Stimulated activated CD8-positive, alpha-beta memory T cell treated with anti-CD3 and anti-CD28 coated beads, Interleukin-15, amount 100 ng/mL, for 48 hours (primary cell): ENCODE measurements around the gene TMEM217.

Source experiments
- DNase-seq, 2 donors: peaks; one replicate each; pipeline ENCODE4 v3.0.0-alpha.2; 2020; ENCODE audit warnings: low read depth in 2 of 2

TMEM217 gene

DNA sequence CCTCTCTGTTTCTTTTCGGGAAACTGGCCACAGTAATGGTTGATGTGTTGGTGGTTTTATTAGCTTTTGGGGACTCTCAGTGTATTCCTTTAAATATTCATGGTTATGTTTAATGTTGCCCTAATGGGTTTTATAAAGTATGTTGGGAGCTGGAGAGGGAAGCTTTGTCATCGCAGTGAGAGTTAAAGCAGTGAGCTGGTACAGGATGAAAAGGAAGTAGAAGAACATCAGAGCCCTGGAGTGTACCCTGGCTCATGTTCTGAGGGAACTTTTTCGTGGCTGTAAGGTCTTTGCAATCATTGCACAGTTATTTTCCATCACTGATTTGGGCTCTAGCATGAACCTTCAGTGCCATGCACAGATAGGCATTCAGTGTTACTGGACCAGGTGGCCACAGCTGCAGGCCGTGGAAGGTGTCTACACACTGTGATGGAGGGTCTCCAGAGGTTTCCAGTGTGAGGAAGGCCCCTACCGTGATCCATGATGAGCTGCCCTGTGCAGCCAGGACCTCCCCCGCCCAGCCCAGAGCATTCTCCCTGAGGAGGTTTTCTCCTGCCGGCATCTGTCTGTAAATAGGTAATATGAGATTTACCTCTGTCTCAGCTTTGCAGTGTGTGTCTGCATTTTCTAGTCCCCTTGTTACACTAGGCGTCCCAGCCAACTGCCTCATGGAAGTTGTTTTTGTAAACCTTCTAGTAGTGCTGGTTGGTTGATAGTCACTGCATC is 22.4 kb upstream of the TMEM217 start:
- no peak for DNase-seq

DNA sequence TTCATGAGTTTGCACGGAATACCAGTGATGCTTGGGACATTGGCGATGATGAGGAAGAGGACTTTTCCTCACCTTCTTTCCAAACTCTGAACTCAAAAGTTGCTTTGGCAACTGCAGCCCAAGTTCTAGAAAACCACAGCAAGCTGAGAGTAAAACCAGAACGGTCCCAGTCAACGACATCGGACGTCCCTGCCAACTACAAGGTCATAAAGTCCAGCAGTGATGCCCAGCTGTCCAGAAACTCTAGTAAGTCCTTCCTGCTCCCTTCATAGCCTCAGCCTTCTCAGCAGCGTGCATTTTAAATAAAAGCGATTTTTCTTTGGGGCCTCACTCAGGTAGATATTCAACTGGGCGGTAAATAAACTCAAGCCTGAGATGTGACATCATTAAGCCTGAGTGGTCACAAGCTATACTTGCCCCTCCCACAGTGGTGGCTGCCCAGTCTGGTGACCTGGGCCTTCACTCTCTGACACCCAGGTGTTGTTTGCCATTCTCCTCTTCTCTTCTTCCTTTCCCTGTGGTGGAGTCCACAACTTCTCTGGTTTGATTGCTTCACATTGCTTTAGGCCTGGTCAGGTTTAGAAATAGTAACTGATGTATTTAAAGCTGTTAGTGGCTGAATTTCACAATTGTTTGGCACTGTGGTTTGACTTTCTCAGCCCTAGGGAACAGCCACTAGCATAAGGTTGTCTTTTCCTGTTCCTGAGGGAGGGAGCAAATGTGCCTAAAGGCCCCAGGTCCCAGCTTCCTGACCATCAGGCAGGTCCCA is 21.6 kb upstream of the TMEM217 start:
- DNase-seq = no peak

DNA sequence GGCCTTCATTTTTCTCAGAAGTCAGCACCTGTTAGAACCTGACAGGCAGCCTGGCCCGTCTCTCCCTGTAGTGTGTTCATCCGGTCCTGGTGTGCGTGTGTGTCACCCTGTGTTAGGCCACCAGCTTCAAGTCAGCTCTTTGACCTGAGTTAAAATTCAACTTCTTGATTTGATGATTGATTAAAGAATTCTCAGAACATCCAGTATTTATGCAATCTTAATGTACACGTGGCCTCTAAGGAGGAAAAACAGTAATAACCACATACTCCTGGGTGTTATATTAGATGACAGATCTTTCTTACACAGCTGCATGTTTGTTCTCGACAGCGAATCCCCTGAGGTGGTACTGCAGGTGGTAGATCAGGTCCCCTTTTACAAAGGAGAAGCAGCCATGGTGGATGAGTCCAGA is 19.1 kb upstream of the TMEM217 start:
- no peak for DNase-seq

DNA sequence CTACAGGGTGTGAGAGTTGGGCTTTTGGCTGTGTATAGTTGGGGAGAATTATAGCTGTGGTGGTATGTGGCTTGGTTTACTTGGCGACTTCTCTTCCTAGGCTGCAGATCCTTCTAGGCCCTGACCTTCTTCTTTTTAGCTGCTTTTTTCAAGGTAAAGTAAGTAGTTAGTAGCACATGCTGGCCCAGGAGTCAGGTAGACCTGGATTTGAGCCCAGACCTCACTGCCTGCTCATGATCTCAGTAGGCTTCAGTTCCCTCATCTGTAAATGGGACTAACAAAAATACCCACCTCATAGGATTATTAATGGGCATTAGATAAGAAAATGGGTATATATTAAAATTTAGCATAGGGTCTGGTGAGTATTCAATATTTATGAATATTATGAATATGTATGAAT is 17.4 kb upstream of the TMEM217 start:
- no peak for DNase-seq

DNA sequence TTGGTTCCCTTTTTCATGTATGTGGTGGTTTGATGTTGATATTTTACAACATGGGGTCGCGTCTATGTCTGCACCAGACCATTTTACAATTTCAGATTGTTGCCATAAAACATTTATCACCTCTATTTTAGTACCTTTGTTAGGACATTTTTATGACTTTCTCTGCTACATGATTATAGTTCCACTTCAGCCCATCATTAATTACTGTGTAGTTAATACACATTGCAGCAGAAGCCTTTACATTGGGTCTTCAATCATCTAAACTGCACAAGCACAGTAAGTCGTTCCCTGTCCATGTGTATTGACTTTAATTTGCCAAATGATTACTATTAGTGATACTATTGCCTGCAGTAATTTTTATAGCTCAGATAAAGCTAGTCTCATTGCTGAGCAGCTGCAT is 15.7 kb upstream of the TMEM217 start:
- DNase-seq = no peak

DNA sequence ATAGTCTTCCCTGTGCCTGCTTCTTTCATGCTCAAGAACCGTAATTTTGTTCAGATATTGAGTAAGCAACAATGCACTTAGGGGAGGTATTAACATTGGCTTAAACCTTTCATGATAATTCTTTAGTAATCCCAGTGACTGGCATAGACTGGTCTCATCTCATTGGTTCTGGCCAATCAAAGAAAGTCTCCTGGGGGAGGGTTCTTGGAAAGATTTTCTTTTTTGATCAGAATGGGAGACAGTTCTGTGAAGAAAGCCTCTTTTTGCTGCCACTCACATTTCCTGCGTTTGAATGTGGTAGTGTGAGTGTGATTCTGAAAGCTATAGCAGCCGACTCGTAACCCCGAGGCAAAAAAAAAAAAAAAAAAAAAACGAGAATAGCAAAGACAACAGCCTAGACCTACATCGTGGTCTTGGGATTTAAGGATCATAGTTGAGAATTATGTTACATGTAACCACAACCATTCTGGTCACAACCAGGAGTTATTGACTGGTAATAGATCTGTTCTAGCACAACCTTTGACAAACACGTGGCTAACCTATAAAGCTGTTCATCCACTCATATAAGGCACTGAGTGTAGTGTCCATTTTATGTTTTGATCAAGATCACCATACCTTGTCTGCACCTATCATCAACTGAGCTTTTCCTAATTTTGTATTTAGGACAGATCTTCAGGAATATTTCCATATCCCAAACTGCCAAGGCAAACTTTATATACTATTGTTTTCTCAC is 15.1 kb upstream of the TMEM217 start:
- DNase-seq = no peak

DNA sequence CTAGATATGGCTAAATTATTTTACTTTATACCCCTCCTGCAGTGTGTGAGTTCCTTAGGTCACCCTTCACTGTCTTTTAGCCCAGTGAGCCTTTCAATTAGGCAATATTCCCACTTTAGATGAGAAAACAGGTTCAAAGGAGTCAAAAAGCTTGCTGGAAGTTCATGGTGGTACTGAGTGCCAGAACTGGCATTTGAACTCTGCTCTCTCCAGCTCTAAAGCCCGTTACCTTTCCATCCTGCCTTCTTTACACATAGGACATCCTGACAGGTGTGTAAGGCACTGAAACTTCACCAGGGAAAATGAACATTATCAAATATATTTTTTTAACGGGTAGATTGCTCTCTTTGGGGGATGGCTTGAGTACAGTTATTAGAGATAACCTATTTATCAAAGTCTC is 11.2 kb upstream of the TMEM217 start:
- DNase-seq = no peak

DNA sequence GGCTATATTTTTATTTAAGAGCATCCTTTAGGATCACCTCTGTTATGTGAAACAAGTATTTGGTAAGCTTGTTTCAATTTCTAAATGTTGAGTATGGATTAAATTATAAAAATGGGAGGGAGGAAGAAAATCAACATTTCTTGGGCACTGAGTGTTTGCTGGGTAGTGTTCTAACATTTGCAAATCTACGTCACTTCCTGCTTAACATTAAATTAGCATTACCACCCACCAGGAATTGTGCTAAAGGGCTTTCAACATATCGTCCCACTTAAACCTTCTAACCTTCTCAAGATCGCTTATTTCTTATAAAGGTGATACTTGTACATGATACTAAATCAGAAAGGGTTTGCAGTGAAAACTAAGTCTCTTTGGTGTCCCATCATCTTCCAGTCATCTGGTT is 7.9 kb upstream of the TMEM217 start:
- DNase-seq = no peak

DNA sequence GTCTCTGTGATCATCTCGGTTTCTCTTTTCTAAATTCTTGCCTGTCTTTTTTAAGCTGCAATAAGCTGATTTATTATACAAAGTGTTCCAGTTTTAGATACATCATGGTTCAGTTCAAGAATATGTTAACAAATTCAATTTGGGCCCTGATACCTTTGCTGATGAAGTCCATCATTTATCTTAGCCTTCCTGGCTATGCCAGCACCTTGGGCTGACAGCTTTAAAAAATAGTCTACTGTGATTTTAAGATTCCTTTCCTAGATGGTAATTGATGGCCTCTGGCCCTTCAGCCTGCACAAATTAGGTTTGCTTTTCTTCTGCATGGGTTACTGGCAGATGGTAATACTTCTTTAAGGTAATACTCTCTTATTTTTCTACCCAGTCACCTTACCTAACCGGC is 7.1 kb upstream of the TMEM217 start:
- no peak for DNase-seq

DNA sequence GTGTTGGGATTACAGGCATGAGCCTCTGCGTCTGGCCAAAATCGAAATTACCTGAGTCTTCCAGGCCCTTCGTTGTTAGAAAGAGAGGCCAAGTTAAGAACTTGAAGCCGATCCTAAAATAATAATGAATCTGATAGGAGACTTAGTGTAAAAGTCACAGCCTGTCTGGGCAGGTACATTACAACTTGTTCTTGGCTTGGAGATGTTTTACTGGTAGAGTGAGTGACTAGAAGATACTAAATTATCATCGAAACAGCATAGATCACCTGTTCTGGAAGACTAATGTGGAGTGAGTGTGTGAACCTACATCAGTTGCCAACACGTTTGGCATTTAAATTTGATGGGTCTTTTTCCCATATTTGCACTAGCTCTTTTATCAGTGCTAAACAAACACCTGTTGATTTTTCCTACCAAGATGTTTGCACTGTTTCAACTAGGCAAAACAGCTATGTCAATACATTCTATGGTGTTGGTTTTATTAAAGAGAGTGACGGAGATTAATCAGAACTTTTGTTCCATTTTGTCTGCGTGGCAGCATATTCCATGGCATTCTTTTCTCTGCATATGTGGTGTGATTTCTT is 4.6 kb upstream of the TMEM217 start:
- DNase-seq = no peak

DNA sequence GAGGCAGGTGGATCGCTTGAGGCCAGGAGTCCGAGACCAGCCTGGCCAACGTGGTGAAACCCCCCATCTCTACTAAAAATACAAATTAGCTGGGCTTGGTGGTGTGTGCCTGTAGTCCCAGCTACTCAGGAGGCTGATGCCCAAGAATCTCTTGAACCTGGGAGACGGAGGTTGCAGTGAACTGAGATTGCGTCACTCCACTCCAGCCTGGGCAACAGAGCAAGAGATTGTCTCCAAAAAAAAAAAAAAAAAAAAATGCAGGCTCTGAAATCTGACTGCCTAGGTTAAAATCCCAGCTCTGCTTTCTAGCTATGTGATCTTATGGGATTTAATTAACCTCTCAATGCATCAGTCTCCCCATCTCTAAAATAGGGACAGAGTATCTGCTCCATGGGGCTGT is 3.3 kb upstream of the TMEM217 start:
- no peak for DNase-seq

DNA sequence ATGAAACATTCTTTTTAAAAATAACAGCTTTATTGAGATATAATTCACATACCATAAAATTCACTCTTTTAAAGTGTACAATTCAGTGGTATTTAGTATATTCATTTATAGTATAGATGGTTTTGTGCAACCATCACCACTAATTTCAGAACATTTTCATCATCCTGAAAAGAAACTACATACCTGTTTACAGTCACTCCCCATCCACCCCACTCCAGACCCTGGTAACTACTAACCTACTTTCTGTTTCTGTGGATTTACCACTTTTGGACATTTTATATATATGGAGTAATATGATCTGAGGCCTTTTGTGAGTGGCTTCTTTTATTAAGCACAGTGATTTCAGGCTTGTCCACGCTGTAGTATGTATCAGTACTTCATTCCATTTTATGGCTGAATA is 2.5 kb upstream of the TMEM217 start:
- no peak for DNase-seq

DNA sequence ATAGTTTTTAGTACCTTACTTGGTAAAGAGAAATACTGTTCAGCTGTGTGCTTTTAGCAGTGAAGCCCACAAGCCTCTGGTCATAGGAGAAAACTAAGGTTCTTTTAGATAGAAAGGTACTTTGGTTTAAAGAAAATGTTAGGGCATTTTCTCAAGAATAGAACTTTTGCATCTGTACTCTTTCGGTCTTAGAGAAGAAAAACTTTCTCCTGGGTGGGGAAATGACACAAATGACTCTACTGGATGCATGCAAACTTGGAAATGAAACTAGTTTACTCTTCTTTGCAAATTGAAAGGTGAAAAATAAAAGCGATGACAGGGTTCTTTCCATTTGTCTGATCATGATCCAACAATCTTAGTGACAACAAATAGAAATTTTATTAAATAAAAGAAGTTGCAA is 2.1 kb upstream of the TMEM217 start:
- no peak for DNase-seq

DNA sequence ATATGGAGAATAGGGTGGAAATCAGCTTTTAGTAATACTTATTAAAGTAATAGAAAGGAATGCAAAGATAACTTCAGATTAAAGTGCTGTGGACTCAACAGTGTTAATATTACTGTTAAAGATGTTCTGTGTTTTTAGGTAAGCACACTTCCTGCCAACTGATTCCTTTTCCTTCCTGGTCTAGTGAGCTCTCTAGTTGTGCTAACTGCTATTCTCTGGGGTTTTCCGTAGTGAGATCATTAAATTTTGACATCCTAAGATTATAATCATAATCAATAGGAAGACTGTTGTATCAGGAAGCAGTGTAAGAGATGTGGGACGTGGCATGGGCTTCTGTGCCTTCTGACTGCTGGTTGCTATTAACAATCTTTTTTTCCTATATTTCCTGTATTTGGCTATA is 1.2 kb upstream of the TMEM217 start:
- no peak for DNase-seq

DNA sequence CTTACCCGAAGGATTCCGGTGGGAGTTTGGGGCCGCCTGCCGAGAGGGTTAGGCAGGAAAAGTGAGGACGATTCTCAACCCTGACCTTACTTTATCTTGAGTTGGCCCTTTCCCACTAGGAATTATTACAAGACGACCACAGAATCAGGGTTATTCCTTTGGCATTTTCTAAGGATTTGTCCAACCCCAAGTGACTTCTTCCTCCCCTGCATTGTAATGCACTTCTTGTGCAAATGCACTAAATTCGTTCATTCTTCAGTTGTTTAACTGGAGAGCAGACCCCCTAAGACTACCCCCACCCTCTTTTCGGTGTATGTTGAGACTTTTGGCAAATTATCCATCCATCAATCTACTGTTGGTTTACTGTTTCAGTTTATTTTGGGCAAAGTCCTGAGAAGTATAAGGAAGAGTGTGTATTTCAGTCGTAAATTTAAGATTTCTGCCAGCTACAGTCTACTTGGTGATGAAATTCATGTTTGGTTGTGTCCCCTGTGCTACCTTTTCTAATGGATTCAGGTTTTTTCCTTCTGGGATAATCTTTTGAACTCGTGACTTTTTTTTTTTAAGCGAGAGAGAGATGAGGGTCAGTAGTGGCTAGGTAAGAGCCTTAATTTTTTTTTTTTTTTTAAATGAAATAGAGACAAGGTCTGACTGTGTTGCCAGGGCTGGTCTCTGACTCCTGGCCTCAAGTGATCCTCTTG is 611 bp upstream of the TMEM217 start:
- no peak for DNase-seq

DNA sequence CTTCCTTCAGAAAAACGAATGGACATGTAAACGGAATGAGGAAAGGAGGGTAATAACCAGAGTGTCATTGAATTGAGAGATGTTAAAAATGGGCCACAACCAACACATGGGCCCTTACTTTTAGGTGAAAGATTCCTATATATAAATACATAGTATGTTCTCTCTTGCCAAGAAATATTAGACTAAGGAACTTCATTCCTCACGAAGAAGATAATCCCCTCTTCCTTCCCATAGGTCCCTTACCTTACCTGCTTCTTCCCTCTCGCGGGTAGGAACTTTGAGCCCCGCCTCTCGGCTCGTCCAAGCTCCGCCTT is 667 bp downstream of the TMEM217 start:
- DNase-seq = no peak

DNA sequence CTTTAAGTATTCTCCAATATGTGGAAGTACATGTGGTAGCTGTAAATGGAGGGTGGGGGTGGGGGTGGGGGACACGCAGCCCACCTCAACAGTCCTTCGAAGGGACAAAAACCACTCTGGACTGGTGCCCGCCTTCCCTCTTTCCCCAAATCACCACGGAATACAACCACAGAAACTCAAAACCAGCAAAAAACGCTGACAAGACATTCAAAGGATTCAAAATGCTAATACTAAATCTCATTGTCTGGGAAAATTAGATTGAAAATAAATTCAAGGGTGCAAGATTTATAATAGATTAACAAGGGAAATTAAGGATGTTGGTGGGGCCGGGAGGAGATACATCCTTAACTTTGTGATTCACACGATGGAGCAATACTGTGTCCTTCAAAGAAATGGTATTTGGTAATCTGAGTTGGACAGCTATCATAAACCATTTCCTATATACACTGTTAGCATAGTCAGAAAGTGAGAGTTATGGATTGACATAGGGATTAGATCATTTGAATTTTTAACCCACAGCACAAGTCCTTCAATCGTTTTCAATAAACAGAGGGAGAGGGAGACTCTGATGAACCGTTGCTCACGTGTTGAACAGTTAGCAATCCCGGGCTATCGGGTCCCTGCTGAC is 1.1 kb downstream of the TMEM217 start:
- no peak for DNase-seq

DNA sequence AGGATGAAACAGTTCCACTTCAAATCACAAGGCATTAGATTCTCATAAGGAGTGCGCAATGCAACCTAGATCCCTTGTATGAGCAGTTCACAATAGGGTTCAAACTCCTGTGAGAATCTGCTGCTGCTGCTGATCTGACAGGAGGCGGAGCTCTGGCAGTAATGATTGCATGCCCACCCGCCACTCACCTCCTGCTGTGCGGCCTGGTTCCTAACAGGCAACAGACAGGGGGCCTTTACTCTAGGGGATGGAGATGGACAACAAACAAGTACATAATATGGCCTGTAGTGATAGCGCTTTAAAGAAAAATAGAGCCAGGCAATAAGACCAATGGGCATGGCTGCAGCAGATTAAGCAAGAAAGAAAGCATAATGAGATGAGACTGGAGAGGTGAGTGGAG is 3.1 kb downstream of the TMEM217 start:
- DNase-seq = no peak

DNA sequence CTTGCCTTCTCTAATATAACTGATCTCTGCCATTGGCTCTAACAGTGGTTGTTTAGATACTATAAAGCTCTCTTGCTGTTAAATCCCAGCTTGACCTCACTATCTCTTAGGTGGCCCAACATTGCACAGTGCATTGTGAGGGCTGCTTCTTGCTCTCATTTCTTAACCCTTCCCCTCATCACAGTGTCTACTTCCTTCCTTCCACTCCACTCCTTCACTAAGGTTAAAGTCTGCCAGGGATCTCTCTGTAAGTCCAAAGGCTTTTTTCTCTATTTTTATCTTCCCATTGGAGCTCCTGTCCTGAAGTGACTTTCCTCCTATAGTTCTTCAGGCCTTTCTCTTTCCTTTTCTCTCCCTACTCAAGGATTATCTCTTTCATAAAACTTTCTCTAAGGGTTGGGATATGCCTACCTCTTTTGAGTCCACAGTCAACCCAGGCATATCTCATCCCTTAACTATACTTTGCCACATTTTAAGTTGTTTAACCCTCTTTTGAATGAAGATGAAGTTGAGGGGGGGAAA is 4.4 kb downstream of the TMEM217 start:
- DNase-seq = no peak

DNA sequence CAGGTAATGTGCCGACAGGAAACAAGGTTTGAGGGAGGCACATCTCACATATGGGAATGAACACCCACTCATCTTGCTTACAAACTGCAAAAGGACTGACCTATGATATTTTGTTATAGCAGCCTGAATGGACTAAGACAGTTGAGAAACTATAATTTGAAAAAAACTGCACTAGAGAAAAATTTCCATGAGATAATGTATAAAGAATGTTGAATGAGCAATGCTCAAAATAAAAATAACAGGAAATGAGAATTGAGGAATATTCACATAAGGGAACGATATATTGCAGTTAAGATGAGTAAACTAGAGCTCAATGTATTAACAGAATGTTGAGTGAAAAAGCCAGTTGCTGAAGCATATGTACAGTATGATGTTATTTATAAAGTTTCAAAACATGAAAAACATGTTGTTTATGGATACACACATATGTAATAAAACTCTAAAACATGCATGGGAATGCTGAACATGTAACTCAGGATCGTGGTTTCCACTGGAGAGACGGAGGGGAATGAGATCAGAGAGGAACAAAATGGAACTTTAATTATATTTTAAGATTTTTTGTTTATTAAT is 6.6 kb downstream of the TMEM217 start:
- DNase-seq = no peak
